ENCODE measurements around the gene PMM1.

The PMM1 gene

DNA sequence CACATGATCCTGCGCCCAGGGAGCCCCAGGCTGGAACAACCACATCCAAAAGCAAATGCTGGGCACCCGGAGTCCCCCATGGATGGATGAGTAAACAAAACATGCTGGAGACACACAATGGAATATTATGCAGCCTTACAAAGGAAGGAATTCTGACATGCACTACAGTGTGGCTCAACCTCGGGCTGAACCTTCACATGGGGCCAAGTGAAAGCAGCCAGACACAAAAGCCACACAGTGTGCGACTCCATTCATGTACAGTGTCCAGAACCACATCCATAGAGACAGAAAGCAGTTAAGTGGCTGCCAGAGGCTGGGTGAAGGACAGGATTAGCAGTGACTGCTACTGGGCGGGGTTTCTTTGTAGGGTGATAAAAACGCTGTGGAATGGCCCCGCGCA is 55.4 kb downstream of the PMM1 start:
- DNase-seq = no peak

GRCh38 chr22:41532908-41533825 is 56.5 kb downstream of the PMM1 start:
- DNase-seq = no peak

DNA sequence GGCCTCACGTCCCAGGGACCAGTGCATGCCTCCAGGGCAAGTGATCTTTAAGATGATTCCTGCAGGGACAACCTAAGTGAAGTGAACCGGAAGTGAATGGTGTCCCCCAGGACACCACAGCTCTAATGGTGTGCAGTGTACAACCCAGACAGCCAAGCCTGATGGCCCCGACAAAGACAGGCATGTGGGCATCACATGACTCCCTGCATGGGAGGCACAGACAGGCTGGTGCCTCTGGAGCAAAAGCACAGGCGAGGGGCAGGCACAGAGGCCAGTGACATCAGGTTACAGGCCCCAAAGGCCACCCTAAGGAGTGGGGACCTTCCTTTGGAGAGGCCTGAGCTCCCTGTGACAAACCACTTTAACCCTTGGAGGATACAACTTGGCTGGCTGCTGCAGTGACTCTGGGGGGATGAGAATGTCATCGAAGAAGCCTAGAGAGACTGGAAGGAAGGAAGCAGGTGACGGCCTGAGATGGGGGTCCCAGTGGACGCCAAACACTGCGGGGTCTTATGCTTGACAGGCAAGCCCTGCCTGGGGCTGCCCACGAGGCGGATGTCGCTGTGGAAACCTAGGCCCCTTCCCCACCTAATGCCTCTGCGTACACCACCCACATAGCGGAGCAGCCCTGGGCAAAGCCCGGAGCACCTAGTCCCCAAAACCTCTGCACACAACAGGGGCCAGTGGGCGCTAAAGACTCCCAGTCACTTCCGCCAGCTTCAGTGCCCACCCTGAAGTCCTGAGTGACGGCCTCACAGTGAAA is 57.7 kb downstream of the PMM1 start:
- DNase-seq = no peak

- DNase-seq = no peak
These were observed 58.5 kb downstream of the PMM1 start for GRCh38 chr22:41530890-41531714.

- DNase-seq = no peak
These were observed 60.6 kb downstream of the PMM1 start for GRCh38 chr22:41528938-41529561.

- no peak for DNase-seq
These were observed 61.4 kb downstream of the PMM1 start for GRCh38 chr22:41528132-41528766.
